ENCODE results near the gene TPST1.

GRCh38 chr7:66303454-66304155, 98.5 kb downstream of the TPST1 start:
- TF ChIP-seq CTCF (IDR thresholded peaks at IDR 0.05) = no peak
- no peak for TF ChIP-seq POLR2AphosphoS5 (IDR thresholded peaks at IDR 0.05)
- no peak for TF ChIP-seq POLR2A (IDR thresholded peaks at IDR 0.05)
- no peak for TF ChIP-seq EP300 (IDR thresholded peaks at IDR 0.05)
